Activated naive CD4-positive, alpha-beta T cell treated with anti-CD3 and anti-CD28 coated beads, Interleukin-2, amount 10 ng/mL, durations not matched to agents 7 days and 5 days (primary cell): ENCODE results near the gene CCDC106.

Experiments used
- CTCF ChIA-PET: fragments of 350-600 bp; sonication (Branson Sonifier 250); formaldehyde crosslinking; loops from one replicate; lab custom pipeline; 2021; ENCODE audit warnings: antibody characterized with exemption; lab: Charles Lee
- DNase-seq: peaks from one replicate; pipeline ENCODE4 v3.0.0-alpha.2; 2020
- H3K27ac Mint-ChIP-seq: one replicate; pipeline ENCODE4 v1.8.0; 2021; ENCODE audit warnings: mild to moderate bottlenecking, moderate library complexity, mixed read lengths
- H3K27me3 Mint-ChIP-seq: one replicate; pipeline ENCODE4 v1.8.0; 2021; ENCODE audit warnings: mild to moderate bottlenecking, mixed read lengths
- H3K36me3 Mint-ChIP-seq: one replicate; pipeline ENCODE4 v1.8.0; 2021; ENCODE audit warnings: mixed read lengths
- H3K4me1 Mint-ChIP-seq: one replicate; pipeline ENCODE4 v1.8.0; 2021; ENCODE audit warnings: mixed read lengths
- H3K4me3 Mint-ChIP-seq: one replicate; pipeline ENCODE4 v1.8.0; 2021; ENCODE audit warnings: mild to moderate bottlenecking, moderate library complexity, mixed read lengths
- H3K9me3 Mint-ChIP-seq: one replicate; pipeline ENCODE4 v1.8.0; 2021; ENCODE audit warnings: mixed read lengths

Gene CCDC106

GRCh38 chr19:55676889-55677505 is 29.0 kb downstream of the CCDC106 start:
- H3K27ac Mint-ChIP-seq = peak overlapping the region; percentile 42
- DNase-seq = no peak
- H3K4me1 Mint-ChIP-seq = peaks cover 46% of the 10 kb centered on the region
- H3K36me3 Mint-ChIP-seq = peaks cover 41% of the 10 kb centered on the region
- CTCF ChIA-PET = interaction anchor here (1.2 to 1.5 kb wide), 2 partner anchors 13 to 22 kb away, joined by 3 read pairs; partner anchors contain the start of gene U2AF2
- H3K27me3 Mint-ChIP-seq = no peaks in the 10 kb centered on the region
- no peaks in the 10 kb centered on the region for H3K9me3 Mint-ChIP-seq
- H3K4me3 Mint-ChIP-seq = peak overlapping the region; percentile 92

GRCh38 chr19:55677572-55678028 is 29.6 kb downstream of the CCDC106 start:
- Mint-ChIP-seq H3K27me3 (no peaks in the 10 kb centered on the region), H3K9me3 (no peaks in the 10 kb centered on the region), H3K27ac (no peak overlapping the region), H3K36me3 (peaks cover 38% of the 10 kb centered on the region), H3K4me1 (peaks cover 46% of the 10 kb centered on the region), H3K4me3 (no peak overlapping the region)
- no peak for DNase-seq
- CTCF ChIA-PET = no interaction called here

- Mint-ChIP-seq H3K9me3 (no peaks in the 10 kb centered on the region), H3K4me3 (no peak overlapping the region), H3K4me1 (peaks cover 46% of the 10 kb centered on the region), H3K27ac (no peak overlapping the region), H3K27me3 (no peaks in the 10 kb centered on the region), H3K36me3 (peaks cover 37% of the 10 kb centered on the region)
- CTCF ChIA-PET = no interaction called here
- no peak for DNase-seq
Measured at GRCh38 chr19:55678121-55678671, 30.2 kb downstream of the CCDC106 start.

- Mint-ChIP-seq H3K4me3 (no peak overlapping the region), H3K4me1 (peaks cover 35% of the 10 kb centered on the region), H3K36me3 (peaks cover 31% of the 10 kb centered on the region), H3K27ac (no peak overlapping the region), H3K27me3 (no peaks in the 10 kb centered on the region), H3K9me3 (no peaks in the 10 kb centered on the region)
- DNase-seq = no peak
- CTCF ChIA-PET = no interaction called here
Measured at GRCh38 chr19:55679343-55680257, 31.6 kb downstream of the CCDC106 start.

GRCh38 chr19:55680339-55681130 is 32.5 kb downstream of the CCDC106 start:
- H3K27ac Mint-ChIP-seq = no peak overlapping the region
- no peaks in the 10 kb centered on the region for H3K27me3 Mint-ChIP-seq
- no peak for DNase-seq
- CTCF ChIA-PET = no interaction called here
- H3K4me3 Mint-ChIP-seq = no peak overlapping the region
- no peaks in the 10 kb centered on the region for H3K9me3 Mint-ChIP-seq
- H3K36me3 Mint-ChIP-seq = peaks cover 32% of the 10 kb centered on the region
- peaks cover 33% of the 10 kb centered on the region for H3K4me1 Mint-ChIP-seq

GRCh38 chr19:55681131-55682092 is 33.4 kb downstream of the CCDC106 start:
- no peaks in the 10 kb centered on the region for H3K9me3 Mint-ChIP-seq
- H3K27me3 Mint-ChIP-seq = no peaks in the 10 kb centered on the region
- no peak overlapping the region for H3K4me3 Mint-ChIP-seq
- peaks cover 36% of the 10 kb centered on the region for H3K36me3 Mint-ChIP-seq
- no peak overlapping the region for H3K27ac Mint-ChIP-seq
- no peak for DNase-seq
- CTCF ChIA-PET = interaction anchor here (0.8 kb wide), 1 partner anchor 10 kb away, joined by 3 read pairs; no protein-coding TSS in a partner anchor
- peaks cover 26% of the 10 kb centered on the region for H3K4me1 Mint-ChIP-seq

GRCh38 chr19:55683449-55684261 is 35.6 kb downstream of the CCDC106 start:
- Mint-ChIP-seq H3K27ac (no peak overlapping the region), H3K4me3 (no peak overlapping the region), H3K36me3 (peaks cover 24% of the 10 kb centered on the region), H3K4me1 (peaks cover 13% of the 10 kb centered on the region), H3K27me3 (no peaks in the 10 kb centered on the region), H3K9me3 (no peaks in the 10 kb centered on the region)
- no peak for DNase-seq
- CTCF ChIA-PET = no interaction called here

GRCh38 chr19:55684946-55685681 is 37.1 kb downstream of the CCDC106 start:
- Mint-ChIP-seq H3K27me3 (no peaks in the 10 kb centered on the region), H3K36me3 (peaks cover 23% of the 10 kb centered on the region), H3K27ac (no peak overlapping the region), H3K9me3 (no peaks in the 10 kb centered on the region), H3K4me3 (no peak overlapping the region), H3K4me1 (peaks cover 7% of the 10 kb centered on the region)
- no peak for DNase-seq
- CTCF ChIA-PET = no interaction called here

GRCh38 chr19:55685776-55686175 is 37.8 kb downstream of the CCDC106 start:
- H3K9me3 Mint-ChIP-seq = no peaks in the 10 kb centered on the region
- peaks cover 25% of the 10 kb centered on the region for H3K36me3 Mint-ChIP-seq
- CTCF ChIA-PET = no interaction called here
- H3K27ac Mint-ChIP-seq = no peak overlapping the region
- peaks cover 7% of the 10 kb centered on the region for H3K4me1 Mint-ChIP-seq
- DNase-seq = no peak
- no peaks in the 10 kb centered on the region for H3K27me3 Mint-ChIP-seq
- H3K4me3 Mint-ChIP-seq = no peak overlapping the region

GRCh38 chr19:55686311-55687050 is 38.5 kb downstream of the CCDC106 start:
- peaks cover 30% of the 10 kb centered on the region for H3K36me3 Mint-ChIP-seq
- H3K9me3 Mint-ChIP-seq = no peaks in the 10 kb centered on the region
- H3K4me1 Mint-ChIP-seq = peaks cover 7% of the 10 kb centered on the region
- H3K27me3 Mint-ChIP-seq = no peaks in the 10 kb centered on the region
- DNase-seq = no peak
- H3K4me3 Mint-ChIP-seq = no peak overlapping the region
- H3K27ac Mint-ChIP-seq = no peak overlapping the region
- CTCF ChIA-PET = no interaction called here

GRCh38 chr19:55687281-55688201 is 39.5 kb downstream of the CCDC106 start:
- Mint-ChIP-seq H3K4me3 (no peak overlapping the region), H3K9me3 (no peaks in the 10 kb centered on the region), H3K27ac (no peak overlapping the region), H3K27me3 (no peaks in the 10 kb centered on the region), H3K4me1 (peaks cover 7% of the 10 kb centered on the region), H3K36me3 (peaks cover 30% of the 10 kb centered on the region)
- no peak for DNase-seq
- CTCF ChIA-PET = no interaction called here
